ENCODE results near the gene FBXL13. TPM values are rescaled to one million over a fixed set of nuclear protein-coding genes. Genes with fewer than 3 reads are reported as not detected.

The FBXL13 gene
- total RNA-seq (2022; extraction: Qiagen RNA extraction; ENCODE audit: low read depth) = 0.26 to 0.59 TPM (median 0.39 TPM) in 5 replicates

GRCh38 chr7:103074519-103075336, at the start of gene FBXL13, which contains the start of gene ARMC10:
TSS of gene FBXL13 (minus strand) at chr7:103074796.
TSS of gene ARMC10 (plus strand) at chr7:103075140. CDS start at chr7:103075273, 133 bp downstream.

DNA sequence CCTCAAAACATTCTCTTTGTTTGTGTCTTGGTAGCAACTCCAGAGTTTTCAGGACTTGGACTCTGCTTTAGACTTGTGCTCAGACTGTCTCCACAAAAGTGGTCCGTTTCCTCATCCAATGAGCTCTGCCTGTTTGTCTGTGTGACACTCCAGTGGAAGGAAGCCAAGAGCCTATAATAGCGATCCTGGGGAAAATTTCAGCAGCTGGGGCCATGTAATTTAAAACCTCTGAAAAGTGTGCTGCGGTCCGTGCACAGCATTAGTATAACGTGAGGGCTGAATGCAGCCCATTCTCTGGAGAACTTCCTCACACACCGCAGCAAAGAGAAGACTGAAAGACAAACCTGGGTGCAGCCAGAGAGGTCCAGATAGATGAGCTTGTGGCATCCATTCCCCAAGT, 161.9 kb downstream of the FBXL13 start, which contains the start of gene LRRC17:
Gene LRRC17, plus strand, starts transcription at position 259 of the 400 bp plus-strand sequence. CDS start 20,914 bp downstream, outside the sequence.

Other genes with a start within 250 kb of the FBXL13 start
- gene LRRC17, start 161.8 kb downstream of the FBXL13 start, total RNA-seq (2022; extraction: Qiagen RNA extraction; ENCODE audit: low read depth) = 0.05 to 0.10 TPM (median 0.08 TPM) in 3 of 5 replicates, not detected in the others
- gene ARMC10, start 344 bp upstream of the FBXL13 start, total RNA-seq (2022; extraction: Qiagen RNA extraction; ENCODE audit: low read depth) = 26.7 to 43.6 TPM (median 39.2 TPM) in 5 replicates
- gene NAPEPLD, start 74.3 kb upstream of the FBXL13 start, total RNA-seq (2022; extraction: Qiagen RNA extraction; ENCODE audit: low read depth) = 3.2 to 6.2 TPM (median 4.5 TPM) in 5 replicates
- 62.4 to 70.0 TPM (median 67.0 TPM) in 5 replicates for gene PMPCB, start 222.6 kb upstream of the FBXL13 start, total RNA-seq (2022; extraction: Qiagen RNA extraction; ENCODE audit: low read depth)